H1 (cell line): ENCODE data around the gene CRHBP. TPM values are rescaled to one million over a fixed set of nuclear protein-coding genes. Genes with fewer than 3 reads are reported as not detected.

Source experiments
- CTCF ChIA-PET: fragments of 300-600 bp; sonication (Branson Sonifier 250); formaldehyde crosslinking; loops from one replicate; lab custom pipeline; 2021; ENCODE audit not compliant: partially characterized antibody; lab: Charles Lee
- POLR2A ChIA-PET: fragments of 300-600 bp; sonication (Branson Sonifier 250); formaldehyde crosslinking; loops from one replicate; lab custom pipeline; 2021; ENCODE audit warnings: inconsistent platforms; ENCODE audit not compliant: partially characterized antibody; lab: Charles Lee
- DNase-seq, 2 experiments: peaks; one replicate each; pipeline versions ENCODE4 v3.0.0 to v3.0.0-alpha.2; 2010 to 2022; ENCODE audit warnings: low spot score in 2 of 2, low read depth in 1 of 2, mixed read lengths in 1 of 2
- FAIRE-seq: peaks from 2 replicates; lab custom pipeline; 2011; peaks lifted over from hg19 to GRCh38; lab: Jason Lieb, UNC
- H2AFZ ChIP-seq: 2 replicates; pipeline ENCODE4 v1.8.1; 2012; ENCODE audit warnings: low read length, inconsistent platforms
- H2AK5ac ChIP-seq: 2 replicates; pipeline ENCODE4 v1.6.1; 2013; ENCODE audit warnings: low read depth, low read length
- H2BK120ac ChIP-seq: replicated peaks from 2 replicates; pipeline ENCODE3; 2013; ENCODE audit warnings: low read depth, low read length, inconsistent platforms
- H2BK12ac ChIP-seq: 2 replicates; pipeline ENCODE4 v1.6.1; 2013; ENCODE audit warnings: low read depth, low read length
- H2BK15ac ChIP-seq: 2 replicates; pipeline ENCODE4 v1.6.1; 2013; ENCODE audit warnings: low read length
- H2BK20ac ChIP-seq: 2 replicates; pipeline ENCODE4 v1.6.1; 2013; ENCODE audit warnings: low read length
- H2BK5ac ChIP-seq: 2 replicates; pipeline ENCODE4 v1.6.1; 2013; ENCODE audit warnings: low read depth, low read length
- H3K14ac ChIP-seq: 2 replicates; pipeline ENCODE4 v1.6.1; 2013; ENCODE audit warnings: inconsistent platforms; ENCODE audit not compliant: insufficient read length
- H3K18ac ChIP-seq: 2 replicates; pipeline ENCODE4 v1.6.1; 2013; ENCODE audit warnings: low read length; ENCODE audit errors: extremely low read depth
- H3K23ac ChIP-seq: 2 replicates; pipeline ENCODE4 v1.6.1; 2013; ENCODE audit warnings: inconsistent platforms; ENCODE audit not compliant: insufficient read length
- H3K23me2 ChIP-seq: 2 replicates; pipeline ENCODE4 v1.6.1; 2013; ENCODE audit warnings: low read depth, low read length
- H3K27ac ChIP-seq: 2 replicates; pipeline ENCODE4 v1.6.1; 2011; ENCODE audit warnings: low read depth, low read length, inconsistent platforms
- H3K27me3 ChIP-seq, 4 experiments: replicated peaks in 1 of 4; 1 replicate in 1 of 4; 2 replicates in 3 of 4; pipeline versions ENCODE4 v1.6.1 to v1.8.1; 2011 to 2013; ENCODE audit warnings: low read length in 3 of 4, mild to moderate bottlenecking in 3 of 4, inconsistent platforms in 2 of 4, mixed read lengths in 2 of 4, moderate library complexity in 1 of 4; ENCODE audit not compliant: control insufficient read depth in 3 of 4, insufficient read depth in 3 of 4; ENCODE audit errors: extremely low read depth in 1 of 4
- H3K36me3 ChIP-seq, 4 experiments: 2 replicates each; pipeline versions ENCODE4 v1.6.1 to v1.8.1; 2011 to 2013; ENCODE audit warnings: mild to moderate bottlenecking in 4 of 4, low read length in 3 of 4, moderate library complexity in 2 of 4, control low read depth in 1 of 4, inconsistent platforms in 1 of 4; ENCODE audit not compliant: insufficient read depth in 4 of 4, control insufficient read depth in 2 of 4
- H3K4ac ChIP-seq: replicated peaks from 2 replicates; pipeline ENCODE3; 2013; ENCODE audit warnings: low read length, low read depth, mixed read lengths, inconsistent platforms; ENCODE audit not compliant: insufficient read length
- H3K4me1 ChIP-seq, 4 experiments: replicated peaks in 1 of 4; 1 replicate in 1 of 4; 2 replicates in 3 of 4; pipeline versions ENCODE4 v1.6.1 to v1.8.1; 2011 to 2013; ENCODE audit warnings: low read length in 3 of 4, inconsistent platforms in 2 of 4, mixed read lengths in 1 of 4; ENCODE audit not compliant: insufficient read depth in 4 of 4, control insufficient read depth in 3 of 4
- H3K4me2 ChIP-seq, 2 experiments: 2 replicates each; pipeline versions ENCODE4 v1.6.1 to v1.8.1; 2011 to 2013; ENCODE audit warnings: low read depth in 2 of 2, low read length in 2 of 2, control low read depth in 1 of 2, inconsistent platforms in 1 of 2, mild to moderate bottlenecking in 1 of 2; ENCODE audit not compliant: insufficient read depth in 1 of 2
- H3K4me3 ChIP-seq, 4 experiments: fragments of 200-600, 300-600 bp in 1 of 4; sonication (generic), shearing (Covaris generic), sonication (Bioruptor Twin) in 1 of 4; 2 replicates each; pipeline versions ENCODE4 v1.5.1 to v1.8.1; 2011 to 2016; ENCODE audit warnings: low read length in 4 of 4, low read depth in 3 of 4, control low read depth in 2 of 4, inconsistent platforms in 2 of 4, mild to moderate bottlenecking in 2 of 4, mixed read lengths in 1 of 4, moderate library complexity in 1 of 4; ENCODE audit not compliant: insufficient read depth in 2 of 4; ENCODE audit errors: extremely low read depth in 1 of 4
- H3K56ac ChIP-seq: replicated peaks from 2 replicates; pipeline ENCODE3; 2013; ENCODE audit warnings: low read depth, mild to moderate bottlenecking, mixed read lengths, low read length, inconsistent platforms; ENCODE audit not compliant: insufficient read length
- H3K79me1 ChIP-seq: 2 replicates; pipeline ENCODE4 v1.6.1; 2013; ENCODE audit warnings: low read depth, low read length, control low read depth
- H3K79me2 ChIP-seq, 2 experiments: 2 replicates each; pipeline versions ENCODE4 v1.6.1 to v1.8.1; 2012 to 2013; ENCODE audit warnings: low read length in 2 of 2, mild to moderate bottlenecking in 2 of 2, inconsistent platforms in 1 of 2; ENCODE audit not compliant: insufficient read depth in 2 of 2, control insufficient read depth in 1 of 2
- H3K9ac ChIP-seq, 4 experiments: replicated peaks in 1 of 4; 1 replicate in 1 of 4; 2 replicates in 3 of 4; pipeline versions ENCODE4 v1.6.1 to v1.8.1; 2011 to 2013; ENCODE audit warnings: low read depth in 3 of 4, low read length in 3 of 4, control low read depth in 2 of 4, mild to moderate bottlenecking in 2 of 4, moderate library complexity in 2 of 4, inconsistent platforms in 1 of 4; ENCODE audit errors: extremely low read depth in 1 of 4
- H3K9me3 ChIP-seq, 2 experiments: 2 replicates each; pipeline versions ENCODE4 v1.6.1 to v1.8.1; 2012 to 2013; ENCODE audit warnings: mild to moderate bottlenecking in 2 of 2, moderate library complexity in 2 of 2, control low read depth in 1 of 2, inconsistent platforms in 1 of 2, low read depth in 1 of 2, low read length in 1 of 2, mixed read lengths in 1 of 2; ENCODE audit not compliant: insufficient read depth in 2 of 2
- H4K20me1 ChIP-seq, 2 experiments: replicated peaks in 1 of 2; 2 replicates each; pipeline versions ENCODE3 to v1.8.1; 2011 to 2013; ENCODE audit warnings: inconsistent platforms in 2 of 2, low read length in 2 of 2, mild to moderate bottlenecking in 1 of 2; ENCODE audit not compliant: insufficient read depth in 2 of 2, control insufficient read depth in 1 of 2
- H4K5ac ChIP-seq: 2 replicates; pipeline ENCODE4 v1.6.1; 2013; ENCODE audit warnings: low read length, low read depth, mixed read lengths, inconsistent platforms; ENCODE audit not compliant: insufficient read length
- H4K8ac ChIP-seq: 2 replicates; pipeline ENCODE4 v1.8.0; 2013; ENCODE audit warnings: mild to moderate bottlenecking, moderate library complexity, low read length, inconsistent platforms; ENCODE audit not compliant: insufficient read depth; ENCODE audit errors: extremely low read depth
- H4K91ac ChIP-seq: replicated peaks from 2 replicates; pipeline ENCODE3; 2013; ENCODE audit warnings: low read length, mixed read lengths, inconsistent platforms; ENCODE audit not compliant: insufficient read length
- CBX5 ChIP-seq: fragments of 300-800, 300-1000 bp; sonication (generic); IDR thresholded peaks from 2 replicates; pipeline ENCODE4 v1.7.1; 2016; ENCODE audit warnings: antibody characterized with exemption, low read length, low read depth
- CTCF ChIP-seq, 3 experiments: IDR thresholded peaks; 1 replicate in 2 of 3; 2 replicates in 1 of 3; pipeline versions ENCODE4 v1.5.1 to v1.6.1; 2011; ENCODE audit warnings: low read length in 3 of 3, mild to moderate bottlenecking in 3 of 3, inconsistent platforms in 2 of 3, low read depth in 1 of 3, moderate library complexity in 1 of 3; ENCODE audit not compliant: insufficient read depth in 1 of 3; ENCODE audit errors: control extremely low read depth in 1 of 3
- EGR1 ChIP-seq: IDR thresholded peaks from 2 replicates; pipeline ENCODE4 v1.6.1; 2011; ENCODE audit warnings: low read depth, low read length, borderline replicate concordance
- EP300 ChIP-seq, 2 experiments: IDR thresholded peaks; 1 replicate in 1 of 2; 2 replicates in 1 of 2; pipeline ENCODE4 v1.6.1; 2011 to 2012; ENCODE audit warnings: low read depth in 2 of 2, low read length in 2 of 2, mild to moderate bottlenecking in 2 of 2, borderline replicate concordance in 1 of 2, inconsistent platforms in 1 of 2, moderate library complexity in 1 of 2
- FOSL1 ChIP-seq: IDR thresholded peaks from 2 replicates; pipeline ENCODE4 v1.6.1; 2011; ENCODE audit warnings: mild to moderate bottlenecking, low read depth, low read length, moderate library complexity; ENCODE audit not compliant: insufficient read depth
- MAFK ChIP-seq: IDR thresholded peaks from 2 replicates; pipeline ENCODE4 v1.6.1; 2012; ENCODE audit warnings: low read depth, mild to moderate bottlenecking, improper control_type of control experiment, low read length
- POU5F1 ChIP-seq: IDR thresholded peaks from 2 replicates; pipeline ENCODE4 v1.6.1; 2011; ENCODE audit warnings: low read depth, mild to moderate bottlenecking, low read length, moderate library complexity
- RNF2 ChIP-seq: fragments of 200-900, 300-1000 bp; sonication (generic); IDR thresholded peaks from 2 replicates; pipeline ENCODE4 v1.7.1; 2016; ENCODE audit warnings: borderline replicate concordance, low read depth, mild to moderate bottlenecking, antibody characterized with exemption, low read length; ENCODE audit not compliant: poor library complexity, severe bottlenecking; ENCODE audit errors: missing control alignments
- SAP30 ChIP-seq: fragments of 300-600 bp; sonication (generic); IDR thresholded peaks from 2 replicates; pipeline ENCODE4 v1.7.1; 2012; ENCODE audit warnings: low read length, moderate library complexity, mild to moderate bottlenecking, inconsistent platforms; ENCODE audit not compliant: insufficient read depth, insufficient replicate concordance
- SIX5 ChIP-seq: IDR thresholded peaks from 2 replicates; pipeline ENCODE4 v1.6.1; 2011; ENCODE audit warnings: mild to moderate bottlenecking, low read depth, low read length
- SUZ12 ChIP-seq: fragments of 200-600 bp; sonication (generic); IDR thresholded peaks from 2 replicates; pipeline ENCODE4 v1.6.1; 2012; ENCODE audit warnings: mild to moderate bottlenecking, inconsistent platforms, low read length, moderate library complexity, mixed read lengths
- WGBS, 2 experiments: shearing (Covaris generic) in 1 of 2; methylation state at CpG; one replicate each; pipeline versions ENCODE4 v1.1.6 to v1.1.7; 2013 to 2015; ENCODE audit warnings: low lambda C conversion rate in 2 of 2, mixed read lengths in 2 of 2, inconsistent platforms in 1 of 2, low coverage in 1 of 2, missing lambda C conversion rate in 1 of 2; ENCODE audit not compliant: insufficient replicate concordance in 2 of 2, insufficient coverage in 1 of 2, insufficient read length in 1 of 2; ENCODE audit errors: extremely low coverage in 1 of 2, missing lambda C conversion rate in 1 of 2; 5-methylcytosine and 5-hydroxymethylcytosine counted together
- polyA plus RNA-seq, 7 experiments: library from polyadenylated mRNA; depleted of rRNA in 3 of 7; stranded (reverse) in 5 of 7; unstranded in 2 of 7; fragments of >200 nt in 5 of 7; fragments of 200-250 nt in 2 of 7; gene quantifications; 1 replicate in 5 of 7; 2 replicates in 1 of 7; 4 replicates in 1 of 7; pipeline versions ENCODE4 v1.2.1 to v1.2.3, GENCODE V29; 2011 to 2013; ENCODE audit warnings: missing spikeins in 2 of 7, mixed read lengths in 2 of 7
- total RNA-seq: library from RNA; stranded (reverse); fragmentation: NEBNext Ultra II Directional; extraction: Animal tissue kit (Norgen Biotek cat#: 25700); gene quantifications from 2 replicates; pipeline ENCODE4 v1.2.1, GENCODE V29; 2021

Gene CRHBP
- total and polyA plus RNA-seq, 2 of the 8 experiments (the other 6 are each of a cell fraction or from before 2014, with no cell fraction given): 0.30 TPM; not detected in 1

- H3K56ac ChIP-seq: no peak overlapping the region
- H2AK5ac ChIP-seq: no peak overlapping the region
- no peaks in the 10 kb centered on the region for H3K79me2 ChIP-seq
- H3K23ac ChIP-seq: no peak overlapping the region
- H3K27me3 ChIP-seq: no peaks in the 10 kb centered on the region
- no peak overlapping the region for H2BK20ac ChIP-seq
- DNase-seq (no peak), FAIRE-seq (no peak)
- H2BK12ac ChIP-seq: no peak overlapping the region
- no peak overlapping the region for H2BK5ac ChIP-seq
- H2BK15ac ChIP-seq: no peak overlapping the region
- no peak overlapping the region for H3K4me2 ChIP-seq
- H3K36me3 ChIP-seq: no peaks in the 10 kb centered on the region
- no peak overlapping the region for H3K9ac ChIP-seq
- H3K4me3 ChIP-seq: no peak overlapping the region
- H3K27ac ChIP-seq: no peak overlapping the region
- no peaks in the 10 kb centered on the region for H3K23me2 ChIP-seq
- no peak overlapping the region for H2BK120ac ChIP-seq
- no peak overlapping the region for H3K4ac ChIP-seq
- H4K20me1 ChIP-seq: no peaks in the 10 kb centered on the region
- no peak overlapping the region for H3K18ac ChIP-seq
- no peak overlapping the region for H4K91ac ChIP-seq
- 95% methylated on average over 2 of the region's 2 CpGs; no CpG with 5 or more reads in 1 of the 2 experiments for WGBS, 2 experiments
- ChIA-PET CTCF (no interaction called here), POLR2A (no interaction called here)
- H3K79me1 ChIP-seq: no peaks in the 10 kb centered on the region
- no peak overlapping the region for H3K14ac ChIP-seq
- 0 out of 4 replicates have a peak, but pooled peaks cover 0 to 2% of the 10 kb centered on the region in 2 experiments for H3K9me3 ChIP-seq
- no peak overlapping the region for H4K5ac ChIP-seq
- H2AFZ ChIP-seq: no peak overlapping the region
- H3K4me1 ChIP-seq: no peaks in the 10 kb centered on the region
- H4K8ac ChIP-seq: no peak overlapping the region
- TF ChIP-seq CTCF (IDR thresholded peaks at IDR 0.05; ENCODE audit: control extremely low read depth in 1 of 3, insufficient read depth in 1 of 3, low read depth in 1 of 3, low read length in 3 of 3): no peak
- TF ChIP-seq SAP30: no peak
- no peak for TF ChIP-seq SUZ12
- TF ChIP-seq FOSL1: no peak
- no peak for TF ChIP-seq EGR1
- no peak for TF ChIP-seq MAFK
- TF ChIP-seq CBX5: no peak
- TF ChIP-seq RNF2: no peak
- TF ChIP-seq EP300 (IDR thresholded peaks at IDR 0.05; ENCODE audit: borderline replicate concordance in 1 of 2, low read depth in 2 of 2, low read length in 2 of 2): no peak
- TF ChIP-seq POU5F1: no peak
- TF ChIP-seq SIX5: no peak
These were observed 53.3 kb downstream of the CRHBP start for GRCh38 chr5:77006124-77006523.
